ENCODE results near the gene SHF.

The SHF gene

DNA sequence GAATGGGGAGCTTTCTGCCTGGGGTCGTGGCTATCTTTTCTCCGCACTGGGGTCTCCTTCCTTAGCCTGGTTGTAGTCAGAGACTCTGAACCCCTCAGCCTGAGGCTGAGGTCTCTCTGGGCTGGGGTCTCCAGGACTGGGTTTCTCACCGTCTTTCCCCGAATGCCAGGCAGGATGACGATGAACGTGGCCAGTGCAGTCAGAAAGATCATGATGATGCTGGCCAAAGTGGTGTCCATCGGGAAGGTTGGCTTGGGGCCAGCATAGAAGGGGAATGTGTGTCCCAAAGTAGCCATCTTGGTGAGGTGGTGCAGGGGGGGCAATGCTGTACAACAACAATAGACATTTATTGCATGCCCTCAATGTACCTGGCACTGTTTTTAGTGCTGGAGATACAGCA lies 65.0 kb downstream of the SHF start:
- H3K79me2 ChIP-seq (ENCODE audit: low read length) = no peaks in the 10 kb centered on the region
- TF ChIP-seq, protein P1, sequence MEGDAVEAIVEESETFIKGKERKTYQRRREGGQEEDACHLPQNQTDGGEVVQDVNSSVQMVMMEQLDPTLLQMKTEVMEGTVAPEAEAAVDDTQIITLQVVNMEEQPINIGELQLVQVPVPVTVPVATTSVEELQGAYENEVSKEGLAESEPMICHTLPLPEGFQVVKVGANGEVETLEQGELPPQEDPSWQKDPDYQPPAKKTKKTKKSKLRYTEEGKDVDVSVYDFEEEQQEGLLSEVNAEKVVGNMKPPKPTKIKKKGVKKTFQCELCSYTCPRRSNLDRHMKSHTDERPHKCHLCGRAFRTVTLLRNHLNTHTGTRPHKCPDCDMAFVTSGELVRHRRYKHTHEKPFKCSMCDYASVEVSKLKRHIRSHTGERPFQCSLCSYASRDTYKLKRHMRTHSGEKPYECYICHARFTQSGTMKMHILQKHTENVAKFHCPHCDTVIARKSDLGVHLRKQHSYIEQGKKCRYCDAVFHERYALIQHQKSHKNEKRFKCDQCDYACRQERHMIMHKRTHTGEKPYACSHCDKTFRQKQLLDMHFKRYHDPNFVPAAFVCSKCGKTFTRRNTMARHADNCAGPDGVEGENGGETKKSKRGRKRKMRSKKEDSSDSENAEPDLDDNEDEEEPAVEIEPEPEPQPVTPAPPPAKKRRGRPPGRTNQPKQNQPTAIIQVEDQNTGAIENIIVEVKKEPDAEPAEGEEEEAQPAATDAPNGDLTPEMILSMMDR (IDR thresholded peaks at IDR 0.05; ENCODE audit: low read depth, low read length) = no peak
- TF ChIP-seq EZH2phosphoT487 (IDR thresholded peaks at IDR 0.05; ENCODE audit: low read depth) = no peak
- no peaks in the 10 kb centered on the region for H3K36me3 ChIP-seq (replicated peaks; ENCODE audit: low read depth, low read length)
- H3K9me3 ChIP-seq (ENCODE audit: insufficient read depth, low read length) = no peaks in the 10 kb centered on the region
- H3K9ac ChIP-seq (ENCODE audit: low read length) = no peak overlapping the region
- no peaks in the 10 kb centered on the region for H4K20me1 ChIP-seq (ENCODE audit: insufficient read depth, low read length)
- peaks cover 34% of the 10 kb centered on the region for H3K27me3 ChIP-seq (ENCODE audit: low read depth, low read length)
- no peak overlapping the region for H3K4me2 ChIP-seq (ENCODE audit: low read length)
- no peak overlapping the region for H3K4me3 ChIP-seq (ENCODE audit: low read length)
- H2AFZ ChIP-seq (ENCODE audit: low read depth, low read length) = no peak overlapping the region
- H3K27ac ChIP-seq (ENCODE audit: low read length) = no peak overlapping the region
- no peaks in the 10 kb centered on the region for H3K4me1 ChIP-seq (ENCODE audit: low read length)

DNA sequence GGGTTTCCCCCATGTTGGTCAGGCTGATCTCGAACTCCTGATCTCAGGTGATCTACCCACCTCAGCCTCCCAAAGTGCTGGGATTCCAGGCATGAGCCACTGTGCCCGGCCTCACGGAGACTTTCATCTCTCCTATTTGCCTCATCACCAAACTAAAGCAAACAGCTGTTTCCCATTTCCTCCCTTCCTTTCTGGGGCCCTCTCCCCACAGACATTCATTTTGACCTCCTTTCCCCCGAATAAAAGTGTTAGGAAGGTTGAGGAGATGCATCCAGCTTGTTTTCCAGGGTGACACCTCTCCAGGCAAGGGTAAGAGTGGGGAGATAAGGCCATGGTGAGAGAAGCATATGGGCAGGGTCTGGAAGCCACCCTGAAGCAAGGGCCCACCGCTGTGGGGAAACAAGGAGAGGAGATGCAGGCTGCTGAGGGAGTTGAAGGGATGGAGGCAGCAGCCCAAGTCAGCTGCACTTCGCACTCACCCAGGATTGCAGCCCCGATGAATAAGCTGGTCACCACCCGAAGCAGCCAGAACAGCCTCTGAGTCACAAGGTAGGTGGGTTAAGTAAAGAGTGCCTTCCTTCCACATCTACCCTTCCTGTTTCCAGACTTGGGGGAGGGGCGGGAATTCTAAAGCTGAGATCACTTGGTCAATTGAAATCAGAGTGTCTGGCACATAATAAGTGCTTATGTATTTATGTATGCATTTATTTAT lies 65.9 kb downstream of the SHF start:
- Histone ChIP-seq H3K4me1 (ENCODE audit: low read length) (no peaks in the 10 kb centered on the region), H3K9me3 (ENCODE audit: insufficient read depth, low read length) (no peaks in the 10 kb centered on the region), H3K27me3 (ENCODE audit: low read depth, low read length) (peaks cover 34% of the 10 kb centered on the region), H3K27ac (ENCODE audit: low read length) (no peak overlapping the region), H3K4me2 (ENCODE audit: low read length) (no peak overlapping the region), H3K9ac (ENCODE audit: low read length) (no peak overlapping the region), H3K4me3 (ENCODE audit: low read length) (no peak overlapping the region), H3K36me3 (replicated peaks; ENCODE audit: low read depth, low read length) (no peaks in the 10 kb centered on the region), H3K79me2 (ENCODE audit: low read length) (no peaks in the 10 kb centered on the region), H2AFZ (ENCODE audit: low read depth, low read length) (no peak overlapping the region), H4K20me1 (ENCODE audit: insufficient read depth, low read length) (no peaks in the 10 kb centered on the region)
- no peak for TF ChIP-seq EZH2phosphoT487 (IDR thresholded peaks at IDR 0.05; ENCODE audit: low read depth)
- TF ChIP-seq, protein P1 (IDR thresholded peaks at IDR 0.05; ENCODE audit: low read depth, low read length) = no peak

GRCh38 chr15:45121020-45121419 lies 66.7 kb downstream of the SHF start:
- H3K9me3 ChIP-seq (ENCODE audit: insufficient read depth, low read length) = no peaks in the 10 kb centered on the region
- no peak overlapping the region for H3K4me3 ChIP-seq (ENCODE audit: low read length)
- H3K27ac ChIP-seq (ENCODE audit: low read length) = no peak overlapping the region
- no peak overlapping the region for H2AFZ ChIP-seq (ENCODE audit: low read depth, low read length)
- no peak overlapping the region for H3K4me2 ChIP-seq (ENCODE audit: low read length)
- H3K9ac ChIP-seq (ENCODE audit: low read length) = no peak overlapping the region
- no peaks in the 10 kb centered on the region for H3K36me3 ChIP-seq (replicated peaks; ENCODE audit: low read depth, low read length)
- H3K4me1 ChIP-seq (ENCODE audit: low read length) = no peaks in the 10 kb centered on the region
- H3K79me2 ChIP-seq (ENCODE audit: low read length) = no peaks in the 10 kb centered on the region
- H3K27me3 ChIP-seq (ENCODE audit: low read depth, low read length) = peaks cover 29% of the 10 kb centered on the region
- H4K20me1 ChIP-seq (ENCODE audit: insufficient read depth, low read length) = no peaks in the 10 kb centered on the region
- no peak for TF ChIP-seq EZH2phosphoT487 (IDR thresholded peaks at IDR 0.05; ENCODE audit: low read depth)
- TF ChIP-seq, protein P1 (IDR thresholded peaks at IDR 0.05; ENCODE audit: low read depth, low read length) = no peak

GRCh38 chr15:45120081-45120972 lies 67.4 kb downstream of the SHF start:
- H3K4me2 ChIP-seq (ENCODE audit: low read length) = no peak overlapping the region
- H3K27me3 ChIP-seq (ENCODE audit: low read depth, low read length) = peaks cover 22% of the 10 kb centered on the region

More at GRCh38 chr15:45120081-45120972, 67.4 kb downstream of the SHF start:
- H3K9ac ChIP-seq (ENCODE audit: low read length) = no peak overlapping the region
- H3K4me1 ChIP-seq (ENCODE audit: low read length) = no peaks in the 10 kb centered on the region
- no peak overlapping the region for H3K4me3 ChIP-seq (ENCODE audit: low read length)
- no peak overlapping the region for H3K27ac ChIP-seq (ENCODE audit: low read length)
- no peak for TF ChIP-seq EZH2phosphoT487 (IDR thresholded peaks at IDR 0.05; ENCODE audit: low read depth)
- TF ChIP-seq, protein P1 (IDR thresholded peaks at IDR 0.05; ENCODE audit: low read depth, low read length) = no peak
- H2AFZ ChIP-seq (ENCODE audit: low read depth, low read length) = no peak overlapping the region
- no peaks in the 10 kb centered on the region for H3K79me2 ChIP-seq (ENCODE audit: low read length)
- H4K20me1 ChIP-seq (ENCODE audit: insufficient read depth, low read length) = no peaks in the 10 kb centered on the region
- no peaks in the 10 kb centered on the region for H3K9me3 ChIP-seq (ENCODE audit: insufficient read depth, low read length)
- H3K36me3 ChIP-seq (replicated peaks; ENCODE audit: low read depth, low read length) = no peaks in the 10 kb centered on the region
